Measurements from ENCODE around the gene ZC3H14. TPM values are rescaled to one million over a fixed set of nuclear protein-coding genes. Genes with fewer than 3 reads are reported as not detected.
A peak's percentile ranks its signal among the peaks of the same experiment; 100 is the strongest.

The ZC3H14 gene
- total RNA-seq, 3 donors from 2014 or later = 44.1 to 51.2 (median 46.7) TPM

GRCh38 chr14:88545256-88545655, 17.6 kb upstream of the ZC3H14 start:
- ATAC-seq = no peak
- peaks cover 6% of the 10 kb centered on the region for H3K27me3 Mint-ChIP-seq (ENCODE audit: low read depth)

GRCh38 chr14:88546621-88547385, 16.0 kb upstream of the ZC3H14 start:
- Mint-ChIP-seq H3K36me3 (ENCODE audit: insufficient read depth) (no peaks in the 10 kb centered on the region), H3K9me3 (no peaks in the 10 kb centered on the region), H3K4me1 (ENCODE audit: low read depth) (peaks cover under 1% of the 10 kb centered on the region), H3K4me3 (no peak overlapping the region), H3K27me3 (ENCODE audit: low read depth) (peaks cover 18% of the 10 kb centered on the region)
- ATAC-seq (no peak), DNase-seq (no peak)

More at GRCh38 chr14:88545256-88545655, 17.6 kb upstream of the ZC3H14 start:
- no peaks in the 10 kb centered on the region for H3K9me3 Mint-ChIP-seq
- H3K36me3 Mint-ChIP-seq (ENCODE audit: insufficient read depth) = no peaks in the 10 kb centered on the region
- no peak for DNase-seq
- no peak overlapping the region for H3K4me3 Mint-ChIP-seq
- H3K4me1 Mint-ChIP-seq (ENCODE audit: low read depth) = no peaks in the 10 kb centered on the region

GRCh38 chr14:88547386-88547780, 15.5 kb upstream of the ZC3H14 start:
- H3K4me1 Mint-ChIP-seq (ENCODE audit: low read depth) = peaks cover 5% of the 10 kb centered on the region
- peaks cover 24% of the 10 kb centered on the region for H3K27me3 Mint-ChIP-seq (ENCODE audit: low read depth)
- no peaks in the 10 kb centered on the region for H3K9me3 Mint-ChIP-seq
- H3K36me3 Mint-ChIP-seq (ENCODE audit: insufficient read depth) = no peaks in the 10 kb centered on the region
- no peak overlapping the region for H3K4me3 Mint-ChIP-seq
- ATAC-seq = no peak
- DNase-seq = no peak

GRCh38 chr14:88550078-88550477, 12.8 kb upstream of the ZC3H14 start:
- Mint-ChIP-seq H3K27me3 (ENCODE audit: low read depth) (peaks cover 40% of the 10 kb centered on the region), H3K4me1 (ENCODE audit: low read depth) (peaks cover 13% of the 10 kb centered on the region), H3K36me3 (ENCODE audit: insufficient read depth) (no peaks in the 10 kb centered on the region), H3K9me3 (no peaks in the 10 kb centered on the region), H3K4me3 (no peak overlapping the region)
- no peak for ATAC-seq
- no peak for DNase-seq

DNA sequence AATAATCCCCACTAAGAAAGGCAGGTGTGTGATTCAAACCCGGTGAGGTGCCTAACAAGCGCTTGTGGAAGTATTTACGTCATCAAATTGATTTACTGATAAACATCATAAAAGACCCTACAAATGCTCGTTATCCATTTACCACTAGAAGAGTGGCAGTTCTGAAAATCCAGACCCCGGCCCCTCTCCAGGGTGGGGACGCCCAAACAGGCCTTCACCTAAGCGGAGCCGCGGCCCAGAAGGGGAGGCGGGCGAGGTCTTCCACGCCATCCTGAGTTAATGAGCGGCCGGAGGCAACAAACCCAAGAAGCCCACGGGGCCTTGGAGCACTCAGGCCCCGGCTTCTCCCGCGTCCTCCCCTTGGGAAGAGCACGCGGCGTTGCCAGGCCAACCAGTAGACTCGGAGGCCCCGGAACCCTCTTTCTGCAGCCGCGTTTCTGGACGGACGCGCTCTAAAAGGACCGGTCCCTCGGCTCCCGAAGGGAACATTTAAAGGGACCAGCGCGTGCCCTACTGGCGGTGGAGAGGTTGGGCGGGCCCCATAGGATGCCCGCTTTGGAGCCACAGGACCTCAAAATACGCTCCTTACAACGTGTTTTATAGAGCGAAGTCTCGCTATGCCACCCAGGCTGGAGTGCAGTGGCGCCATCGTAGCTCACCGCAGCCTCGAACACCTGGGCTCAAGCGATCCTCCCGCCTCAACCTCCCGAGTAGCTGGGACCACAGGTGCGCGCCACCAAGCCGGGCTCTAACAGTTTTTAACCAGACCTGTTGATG, 11.6 kb upstream of the ZC3H14 start:
- Mint-ChIP-seq H3K4me3 (peak overlapping the region; percentile 62), H3K36me3 (ENCODE audit: insufficient read depth) (no peaks in the 10 kb centered on the region), H3K27me3 (ENCODE audit: low read depth) (peaks cover 50% of the 10 kb centered on the region), H3K4me1 (ENCODE audit: low read depth) (peaks cover 17% of the 10 kb centered on the region), H3K9me3 (no peaks in the 10 kb centered on the region)
- DNase-seq (peak; percentile 39), ATAC-seq (peak; percentile 65 to 66)

DNA sequence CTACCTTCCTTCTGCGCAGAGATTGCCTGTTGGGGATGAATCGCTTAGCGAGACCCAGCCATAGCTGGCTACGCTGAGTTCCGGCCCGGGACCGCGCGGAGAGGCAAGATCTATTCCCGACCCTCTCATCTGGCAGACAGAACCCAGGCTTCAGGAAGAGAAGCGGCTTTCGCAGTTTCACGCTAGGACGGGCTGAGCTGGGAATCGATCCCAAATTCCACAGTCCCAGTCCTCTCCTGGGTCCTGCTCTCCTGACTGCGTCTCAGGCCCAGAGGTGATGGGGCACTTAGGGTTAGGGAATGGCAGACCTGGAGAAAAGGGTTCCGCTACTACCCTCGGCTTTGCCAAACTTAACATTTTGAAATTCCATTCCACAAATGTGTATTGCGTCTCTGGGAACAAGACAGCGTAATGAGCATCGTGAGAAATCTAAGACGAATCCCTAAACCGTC, 10.8 kb upstream of the ZC3H14 start:
- ATAC-seq = no peak

DNA sequence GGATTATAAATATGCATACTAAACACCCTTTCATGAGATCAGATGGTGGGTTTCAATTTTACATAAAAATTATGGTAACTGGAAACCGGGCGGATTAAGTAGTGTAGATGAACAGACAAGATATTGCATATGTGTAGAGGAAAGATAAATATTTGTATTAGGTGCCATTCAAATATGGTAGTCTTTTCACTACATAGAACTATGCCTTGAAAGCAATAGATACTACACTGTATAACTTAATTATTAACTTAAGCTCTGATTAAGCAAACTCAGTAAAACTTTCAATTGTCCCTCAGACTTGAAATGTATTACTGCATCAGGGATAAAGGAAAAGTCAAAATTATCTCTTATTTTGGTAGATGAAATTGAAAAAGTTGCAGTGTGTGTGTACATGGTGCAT, 10.0 kb upstream of the ZC3H14 start:
- Mint-ChIP-seq H3K36me3 (ENCODE audit: insufficient read depth) (no peaks in the 10 kb centered on the region), H3K9me3 (no peaks in the 10 kb centered on the region), H3K27me3 (ENCODE audit: low read depth) (peaks cover 58% of the 10 kb centered on the region), H3K4me3 (no peak overlapping the region), H3K4me1 (ENCODE audit: low read depth) (peaks cover 31% of the 10 kb centered on the region)
- ATAC-seq (no peak), DNase-seq (no peak)

More for the DNA sequence above, 10.8 kb upstream of the ZC3H14 start:
- H3K4me1 Mint-ChIP-seq (ENCODE audit: low read depth) = peaks cover 24% of the 10 kb centered on the region
- H3K27me3 Mint-ChIP-seq (ENCODE audit: low read depth) = peaks cover 58% of the 10 kb centered on the region
- no peaks in the 10 kb centered on the region for H3K36me3 Mint-ChIP-seq (ENCODE audit: insufficient read depth)
- H3K4me3 Mint-ChIP-seq = peak overlapping the region; percentile 62
- H3K9me3 Mint-ChIP-seq = no peaks in the 10 kb centered on the region
- DNase-seq = no peak

DNA sequence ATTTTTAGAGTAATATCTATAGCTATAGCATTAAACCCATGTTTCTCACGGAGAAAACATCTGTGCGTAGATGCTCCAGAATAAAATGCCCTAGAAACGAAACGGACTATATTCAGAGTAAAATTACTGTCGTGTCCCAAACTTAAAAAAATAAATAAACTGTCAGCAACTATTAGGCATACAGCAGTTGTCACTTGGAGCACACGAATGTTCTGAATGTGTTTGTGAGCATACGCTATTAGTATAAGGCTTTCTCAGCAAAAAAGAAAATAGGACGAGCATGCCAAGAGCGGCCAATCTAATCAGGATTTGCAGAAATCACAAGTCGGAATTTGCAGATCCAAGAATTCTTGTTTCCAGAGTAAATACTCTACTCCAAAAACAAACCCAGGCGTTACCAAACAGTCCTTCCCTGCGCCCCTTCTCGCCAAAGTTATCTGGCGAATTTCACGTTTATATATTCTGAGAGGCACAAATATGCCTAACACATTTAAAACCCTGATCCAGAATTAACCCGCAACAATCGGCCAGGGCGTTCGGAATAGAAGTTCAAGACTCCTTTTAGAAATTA, 8.9 kb upstream of the ZC3H14 start:
- no peaks in the 10 kb centered on the region for H3K36me3 Mint-ChIP-seq (ENCODE audit: insufficient read depth)
- no peak for ATAC-seq
- H3K4me3 Mint-ChIP-seq = peak overlapping the region; percentile 71
- no peak for DNase-seq
- peaks cover 35% of the 10 kb centered on the region for H3K4me1 Mint-ChIP-seq (ENCODE audit: low read depth)
- H3K27me3 Mint-ChIP-seq (ENCODE audit: low read depth) = peaks cover 61% of the 10 kb centered on the region
- H3K9me3 Mint-ChIP-seq = no peaks in the 10 kb centered on the region

DNA sequence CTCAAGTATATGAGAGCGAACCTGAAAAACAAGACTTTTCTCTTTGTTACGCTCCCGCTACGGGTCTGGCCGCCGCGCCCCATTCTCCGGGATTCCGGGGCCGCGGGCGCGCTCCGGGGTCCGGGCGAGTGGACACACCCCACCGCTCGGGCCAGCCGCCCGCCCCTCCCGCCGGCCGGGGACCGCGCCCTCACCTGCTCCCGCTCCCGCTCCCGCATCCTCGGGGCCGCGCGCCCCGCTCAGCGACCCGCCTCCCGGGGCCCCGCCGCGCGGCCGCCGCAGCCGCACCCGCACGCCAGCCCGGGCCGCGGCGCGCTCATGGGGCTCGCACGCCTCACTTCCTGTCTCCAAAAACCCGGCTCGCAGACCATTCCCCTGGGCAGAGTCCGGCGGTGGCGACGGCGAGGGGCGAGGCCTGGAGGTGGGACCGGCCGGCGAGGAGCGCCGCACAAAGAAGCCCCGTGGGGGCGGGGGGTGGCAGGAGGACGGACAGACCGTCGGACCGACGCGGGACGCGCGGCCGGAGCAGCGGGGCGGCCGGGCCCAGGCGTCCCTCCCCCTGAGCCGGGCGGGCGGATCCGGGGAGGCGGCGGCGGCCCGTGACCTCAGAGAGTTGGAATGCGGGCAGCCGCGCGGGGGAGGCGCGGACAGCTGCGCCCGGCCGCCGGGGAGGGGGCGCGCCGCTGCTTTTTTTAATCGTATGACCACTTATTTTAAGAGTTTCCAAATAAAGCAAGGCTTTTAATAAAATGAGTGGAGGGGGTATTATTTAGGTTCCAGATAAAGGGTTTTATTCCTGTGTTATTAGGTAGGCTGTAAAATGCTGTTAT, 8.2 kb upstream of the ZC3H14 start, which contains the start of gene PTPN21:
TSS of gene PTPN21 (minus strand) at position 551 of the 830 bp plus-strand sequence. CDS start 4,590 bp downstream, outside the sequence.
- peaks cover 62% of the 10 kb centered on the region for H3K27me3 Mint-ChIP-seq (ENCODE audit: low read depth)

GRCh38 chr14:88556581-88556980, 6.3 kb upstream of the ZC3H14 start:
- Mint-ChIP-seq H3K36me3 (ENCODE audit: insufficient read depth) (no peaks in the 10 kb centered on the region), H3K4me1 (ENCODE audit: low read depth) (peaks cover 37% of the 10 kb centered on the region), H3K27me3 (ENCODE audit: low read depth) (peaks cover 48% of the 10 kb centered on the region), H3K4me3 (no peak overlapping the region), H3K9me3 (no peaks in the 10 kb centered on the region)
- ATAC-seq (no peak), DNase-seq (no peak)

More for the DNA sequence above, 8.2 kb upstream of the ZC3H14 start, which contains the start of gene PTPN21:
- Mint-ChIP-seq H3K4me3 (peak within 1 kb of the TSS; percentile 71), H3K4me1 (ENCODE audit: low read depth) (peaks cover 37% of the 10 kb centered on the region), H3K9me3 (no peaks in the 10 kb centered on the region), H3K36me3 (ENCODE audit: insufficient read depth) (no peaks in the 10 kb centered on the region)
- peak; percentile 42 to 49 for ATAC-seq
- no peak for DNase-seq

DNA sequence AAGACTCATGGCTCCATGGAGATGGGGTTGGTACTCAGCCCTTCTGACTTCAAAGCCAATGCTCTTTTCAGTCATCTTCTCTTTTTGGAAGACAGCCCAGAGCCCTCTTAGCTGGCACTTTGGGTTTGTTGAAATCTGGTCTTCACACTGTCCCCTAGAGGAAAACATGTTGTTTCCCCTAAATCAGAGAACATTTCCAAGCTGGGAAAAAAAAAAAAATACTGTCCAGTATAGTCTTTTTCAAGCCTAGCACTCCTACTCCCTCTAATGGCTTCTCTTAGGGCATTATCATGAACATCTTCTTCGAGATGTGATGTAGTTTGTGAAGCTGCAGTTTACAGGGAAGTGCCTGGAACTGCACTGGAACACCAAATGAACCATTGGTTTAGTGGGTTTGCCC, 3.0 kb upstream of the ZC3H14 start:
- Mint-ChIP-seq H3K4me3 (no peak overlapping the region), H3K9me3 (no peaks in the 10 kb centered on the region), H3K27me3 (ENCODE audit: low read depth) (peaks cover 26% of the 10 kb centered on the region), H3K4me1 (ENCODE audit: low read depth) (peaks cover 45% of the 10 kb centered on the region), H3K36me3 (ENCODE audit: insufficient read depth) (no peaks in the 10 kb centered on the region)
- ATAC-seq = no peak
- no peak for DNase-seq

DNA sequence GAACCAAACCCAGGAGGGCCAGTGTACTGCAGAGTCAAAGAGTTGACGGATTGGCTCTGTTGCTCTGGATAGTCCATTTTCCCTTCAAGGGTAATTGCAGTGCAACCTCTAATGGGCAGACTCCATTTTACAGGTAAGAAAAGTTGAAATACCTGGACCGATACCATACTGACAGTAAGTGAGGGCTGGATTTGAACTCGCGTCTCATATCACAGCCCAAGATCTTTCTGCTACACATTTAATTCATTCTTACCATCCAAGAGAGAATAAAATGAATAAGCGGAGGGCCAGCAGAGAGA, 356 bp upstream of the ZC3H14 start:
- Mint-ChIP-seq H3K4me3 (peak overlapping the region; percentile 91), H3K36me3 (ENCODE audit: insufficient read depth) (no peaks in the 10 kb centered on the region), H3K9me3 (no peaks in the 10 kb centered on the region), H3K4me1 (ENCODE audit: low read depth) (peaks cover 31% of the 10 kb centered on the region), H3K27me3 (ENCODE audit: low read depth) (peaks cover 7% of the 10 kb centered on the region)
- ATAC-seq = no peak
- no peak for DNase-seq

DNA sequence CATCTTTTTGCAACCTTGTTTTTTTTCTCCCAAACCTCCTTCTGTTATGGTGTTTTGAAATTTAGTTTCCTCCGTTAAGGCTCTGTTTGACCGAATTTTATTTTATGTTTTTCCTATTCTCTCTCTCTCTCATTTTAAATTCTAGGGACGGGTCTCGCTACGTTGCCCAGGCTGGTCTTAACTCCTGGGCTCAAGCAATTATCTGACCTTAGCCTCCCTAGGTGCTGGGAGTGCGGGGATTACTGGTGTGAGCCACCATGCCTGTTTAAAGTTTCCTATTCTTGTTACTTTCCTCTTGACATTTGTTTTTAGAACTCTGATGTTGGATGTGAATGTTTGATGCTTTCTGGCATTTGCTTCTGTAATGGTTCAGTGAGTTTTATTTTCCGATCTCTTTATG, 1.0 kb downstream of the ZC3H14 start:
- H3K4me1 Mint-ChIP-seq (ENCODE audit: low read depth) = peaks cover 25% of the 10 kb centered on the region
- H3K4me3 Mint-ChIP-seq = peak overlapping the region; percentile 91
- no peaks in the 10 kb centered on the region for H3K9me3 Mint-ChIP-seq
- peaks cover 5% of the 10 kb centered on the region for H3K27me3 Mint-ChIP-seq (ENCODE audit: low read depth)
- H3K36me3 Mint-ChIP-seq (ENCODE audit: insufficient read depth) = peaks cover 7% of the 10 kb centered on the region
- DNase-seq (no peak), ATAC-seq (no peak)

DNA sequence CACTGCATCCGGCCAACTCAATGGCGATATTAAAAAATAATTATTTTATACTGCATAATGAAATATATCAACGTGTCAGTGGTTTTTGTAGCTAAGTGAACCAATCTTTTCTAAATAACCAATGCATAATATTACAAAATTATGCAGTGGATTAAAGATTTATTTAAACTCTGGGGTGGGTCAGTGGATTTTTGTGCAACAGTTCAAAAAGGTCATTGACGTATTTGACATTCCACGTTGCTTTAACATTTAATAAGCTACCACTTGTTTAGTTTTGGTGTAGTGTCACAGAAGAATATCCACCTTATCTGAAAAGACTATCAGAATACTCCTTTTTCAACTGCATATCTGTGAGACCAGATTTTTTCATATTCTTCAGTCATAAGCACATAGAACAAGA, 2.6 kb downstream of the ZC3H14 start:
- no peak for ATAC-seq
- H3K4me1 Mint-ChIP-seq (ENCODE audit: low read depth) = peaks cover 21% of the 10 kb centered on the region
- H3K4me3 Mint-ChIP-seq = no peak overlapping the region
- no peak for DNase-seq
- H3K36me3 Mint-ChIP-seq (ENCODE audit: insufficient read depth) = peaks cover 20% of the 10 kb centered on the region
- H3K9me3 Mint-ChIP-seq = no peaks in the 10 kb centered on the region
- peaks cover 1% of the 10 kb centered on the region for H3K27me3 Mint-ChIP-seq (ENCODE audit: low read depth)
